ENCODE results near the gene CDH4. TPM values are rescaled to one million over a fixed set of nuclear protein-coding genes. Genes with fewer than 3 reads are reported as not detected.

CDH4 gene
- total and polyA plus RNA-seq, 9 of the 15 experiments (the other 6 are each of a cell fraction or from before 2014, with no cell fraction given), result 0.04 TPM; not detected in 8

- no peak for TF ChIP-seq ZNF699 (CRISPR knock-in tag; IDR thresholded peaks at IDR 0.05; ENCODE audit: insufficient replicate concordance)
- no peak for TF ChIP-seq IRF2 (CRISPR knock-in tag; IDR thresholded peaks at IDR 0.05)
- TF ChIP-seq NR4A1 (CRISPR knock-in tag; IDR thresholded peaks at IDR 0.05), result no peak
- no peak for TF ChIP-seq NR4A1 (tag; IDR thresholded peaks at IDR 0.05)
- no peak for TF ChIP-seq HNRNPH1 (optimal IDR thresholded peaks at IDR 0.05; ENCODE audit: low read depth, low read length)
- TF ChIP-seq MTF1 (CRISPR knock-in tag; IDR thresholded peaks at IDR 0.05; ENCODE audit: borderline replicate concordance), result no peak
- TF ChIP-seq SP1 (CRISPR knock-in tag; IDR thresholded peaks at IDR 0.05), result no peak
- TF ChIP-seq EP400 (IDR thresholded peaks at IDR 0.05), result no peak
- TF ChIP-seq ZNF184 (CRISPR knock-in tag; IDR thresholded peaks at IDR 0.05), result no peak
- TF ChIP-seq ZNF609 (CRISPR knock-in tag; IDR thresholded peaks at IDR 0.05; ENCODE audit: borderline replicate concordance), result no peak
These were observed 403.5 kb downstream of the CDH4 start (continued) for GRCh38 chr20:61655591-61655990.
